GM21723 (cell line): Measurements from ENCODE around the gene AP3S2.
"Not testable (repeated sequence)": the region's sequence is repeated elsewhere in the genome, so short reads cannot be mapped to it uniquely, and the experiment has no call there.

Experiments
- ATAC-seq: cut with Tn5 transposase; IDR thresholded peaks from one replicate; pipeline ENCODE4 v1.9.1; 2021; ENCODE audit warnings: mild to moderate bottlenecking, moderate library complexity; ENCODE audit not compliant: unreplicated experiment

AP3S2 gene

DNA sequence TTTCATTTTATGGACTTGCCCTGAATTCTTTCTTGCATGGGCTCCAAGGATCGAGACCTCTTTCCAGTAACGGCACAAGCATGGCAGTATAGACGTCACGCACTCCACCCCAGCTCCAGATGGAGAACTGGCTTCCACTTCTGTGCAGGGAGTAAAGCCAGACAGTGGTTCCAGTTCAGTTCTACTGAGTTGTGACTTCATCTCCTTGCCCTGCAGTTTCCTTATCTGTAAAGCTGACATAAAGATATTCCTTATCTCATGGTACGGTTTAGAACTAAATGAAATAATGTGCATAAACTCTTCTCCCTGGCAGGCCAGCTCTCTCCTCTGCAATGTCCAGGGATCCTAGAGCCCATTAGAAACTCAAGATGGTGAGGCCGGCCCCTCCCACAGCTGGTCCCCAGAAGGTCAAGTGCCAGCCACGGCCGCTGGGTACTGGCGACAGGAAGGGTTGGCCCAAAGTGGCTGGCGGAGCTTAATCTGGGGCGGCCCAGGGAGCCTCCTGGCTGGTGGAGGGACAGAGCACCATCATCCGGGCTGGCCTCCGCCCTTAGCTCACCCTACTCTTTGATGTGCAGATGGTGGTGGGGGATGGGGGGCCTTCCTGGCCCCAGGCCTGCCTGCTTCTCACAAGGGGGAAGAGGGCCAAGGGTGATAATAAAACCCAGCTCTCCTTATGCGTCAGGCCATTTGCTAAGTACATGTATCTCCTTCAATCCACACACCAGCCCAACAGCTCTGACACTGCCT lies 110.5 kb downstream of the AP3S2 start:
- no peak for ATAC-seq

DNA sequence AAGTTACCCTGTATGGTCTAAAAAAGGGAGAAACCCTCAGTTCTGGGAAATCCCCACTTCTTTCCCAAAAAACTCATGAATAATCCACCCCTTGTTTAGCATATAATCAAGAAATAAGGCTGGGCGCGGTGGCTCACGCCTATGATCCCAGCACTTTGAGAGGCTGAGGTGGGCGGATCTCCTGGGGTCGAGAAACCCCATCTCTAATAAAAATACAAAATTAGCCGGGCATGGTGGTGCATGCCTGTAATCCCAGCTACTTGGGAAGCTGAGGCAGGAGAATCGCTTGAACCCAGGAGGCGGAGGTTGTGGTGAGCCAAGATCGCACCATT lies 111.2 kb downstream of the AP3S2 start:
- ATAC-seq: not testable (repeated sequence)

DNA sequence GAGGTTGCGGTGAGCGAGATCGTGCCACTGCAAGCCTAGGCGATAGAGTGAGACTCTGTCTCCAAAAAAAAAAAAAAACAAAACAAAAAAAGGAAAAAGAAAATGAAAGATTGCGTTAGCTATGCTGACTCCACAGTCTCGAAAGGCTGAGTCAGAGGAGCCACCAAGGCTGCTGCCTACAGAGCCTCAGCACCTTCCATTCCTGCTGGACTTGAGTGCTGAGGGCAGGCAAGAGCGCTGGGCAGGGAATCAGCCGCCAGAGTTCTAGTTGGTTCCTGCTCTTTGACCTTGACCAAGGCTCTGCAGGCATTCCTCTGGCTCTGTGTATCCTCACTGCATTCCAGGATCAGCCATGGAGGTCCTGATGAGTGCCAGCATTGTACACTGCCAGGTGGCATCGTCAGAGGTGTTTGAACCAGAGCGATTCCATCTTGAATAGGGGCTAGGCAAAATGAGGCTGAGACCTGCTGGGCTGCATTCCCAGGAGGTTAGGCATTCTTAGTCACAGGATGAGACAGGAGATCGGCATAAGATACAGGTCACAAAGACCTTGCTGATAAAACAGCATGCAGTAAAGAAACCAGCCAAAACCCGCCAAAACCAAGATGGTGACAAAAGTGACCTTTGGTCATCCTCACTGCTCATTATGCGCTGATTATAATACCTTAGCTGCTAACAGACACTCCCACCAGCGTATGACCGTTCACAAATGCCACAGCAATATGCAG lies 111.7 kb downstream of the AP3S2 start:
- no peak for ATAC-seq

DNA sequence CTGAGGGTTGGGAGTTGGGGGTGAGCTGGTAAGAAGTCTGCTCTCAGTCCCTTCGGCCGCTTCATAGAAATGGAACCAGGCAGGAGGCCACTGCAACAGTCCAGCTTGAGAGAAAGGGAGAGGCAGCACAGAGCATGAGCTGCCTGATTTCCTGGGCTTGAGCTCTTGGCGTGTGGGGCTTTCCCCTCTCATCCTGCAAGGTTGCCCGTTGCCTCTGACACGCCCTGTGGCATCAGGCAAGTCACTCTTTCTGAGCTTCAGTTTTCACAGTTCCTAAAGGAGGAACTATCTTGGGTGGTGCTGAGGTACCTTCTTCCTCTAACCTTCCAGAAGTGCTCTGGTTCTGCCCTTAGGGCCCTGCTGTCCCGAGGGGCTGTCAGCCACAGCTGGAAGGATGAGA lies 112.7 kb downstream of the AP3S2 start:
- peak; percentile 36 for ATAC-seq

DNA sequence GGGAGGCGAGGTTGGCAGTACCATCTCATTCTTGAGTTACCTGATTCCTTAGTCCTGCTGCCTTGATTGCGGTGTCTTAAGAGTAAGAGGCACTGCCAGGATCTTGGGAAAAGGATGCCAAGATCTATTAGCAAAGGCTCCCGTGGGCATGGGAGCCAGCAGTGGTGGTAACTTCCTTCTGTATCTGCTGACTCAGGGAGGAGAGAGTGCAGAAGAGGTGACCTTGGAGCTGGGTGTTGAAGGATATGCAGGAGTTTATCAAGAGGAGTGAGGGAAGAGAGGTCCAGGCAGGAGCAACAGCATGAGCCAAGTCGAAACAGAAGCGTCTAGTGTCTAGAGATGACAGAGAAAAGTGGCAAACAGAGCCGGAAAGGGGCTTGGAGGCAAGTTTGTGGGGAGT lies 113.2 kb downstream of the AP3S2 start:
- ATAC-seq: no peak
